Epithelial cell of esophagus (primary cell): Measurements from ENCODE around the gene ARHGEF6.

Experiments
- DNase-seq: peaks from one replicate; pipeline ENCODE4 v3.0.0; 2010; ENCODE audit warnings: low read depth
- H3K4me3 ChIP-seq: 2 replicates; pipeline ENCODE4 v1.5.1; 2011; ENCODE audit warnings: mild to moderate bottlenecking, low read length, control low read depth
- TF ChIP-seq, protein P1 (sequence below): IDR thresholded peaks from 2 replicates; pipeline ENCODE4 v1.5.1; 2011; ENCODE audit warnings: low read depth, mild to moderate bottlenecking, low read length, control low read depth, inconsistent platforms; ENCODE audit not compliant: insufficient read depth; ENCODE audit errors: missing control alignments

ARHGEF6 gene

DNA sequence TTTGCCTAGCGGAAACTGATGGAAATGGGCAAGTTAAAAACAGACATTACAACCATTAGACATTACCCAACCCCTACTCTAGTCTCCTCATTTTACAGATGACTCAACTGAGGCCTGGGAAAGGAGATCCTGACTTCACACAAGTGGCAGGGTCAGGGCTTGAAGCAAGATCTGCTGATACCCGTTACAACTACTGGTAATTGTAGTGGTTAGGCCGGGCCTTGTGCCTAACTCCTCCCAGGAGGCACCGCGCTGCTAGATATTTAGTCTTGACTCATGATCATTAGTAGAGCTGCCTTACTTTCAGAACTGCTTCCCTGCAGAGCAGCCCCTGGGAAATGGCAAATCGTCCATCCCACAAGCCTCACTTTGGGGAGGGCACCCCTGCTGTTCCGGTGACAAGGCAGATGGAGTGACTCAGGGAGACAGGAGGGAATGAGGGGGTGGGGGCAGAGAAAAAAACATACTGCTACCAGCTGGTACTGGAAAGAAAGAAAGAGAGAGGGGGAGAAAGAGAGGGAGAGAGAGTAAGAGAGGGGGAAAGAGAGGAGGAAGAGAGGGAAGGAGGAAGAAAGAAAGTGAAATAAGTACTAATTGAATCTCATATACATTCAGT, 12.2 kb downstream of the ARHGEF6 start:
- TF ChIP-seq, protein P1, sequence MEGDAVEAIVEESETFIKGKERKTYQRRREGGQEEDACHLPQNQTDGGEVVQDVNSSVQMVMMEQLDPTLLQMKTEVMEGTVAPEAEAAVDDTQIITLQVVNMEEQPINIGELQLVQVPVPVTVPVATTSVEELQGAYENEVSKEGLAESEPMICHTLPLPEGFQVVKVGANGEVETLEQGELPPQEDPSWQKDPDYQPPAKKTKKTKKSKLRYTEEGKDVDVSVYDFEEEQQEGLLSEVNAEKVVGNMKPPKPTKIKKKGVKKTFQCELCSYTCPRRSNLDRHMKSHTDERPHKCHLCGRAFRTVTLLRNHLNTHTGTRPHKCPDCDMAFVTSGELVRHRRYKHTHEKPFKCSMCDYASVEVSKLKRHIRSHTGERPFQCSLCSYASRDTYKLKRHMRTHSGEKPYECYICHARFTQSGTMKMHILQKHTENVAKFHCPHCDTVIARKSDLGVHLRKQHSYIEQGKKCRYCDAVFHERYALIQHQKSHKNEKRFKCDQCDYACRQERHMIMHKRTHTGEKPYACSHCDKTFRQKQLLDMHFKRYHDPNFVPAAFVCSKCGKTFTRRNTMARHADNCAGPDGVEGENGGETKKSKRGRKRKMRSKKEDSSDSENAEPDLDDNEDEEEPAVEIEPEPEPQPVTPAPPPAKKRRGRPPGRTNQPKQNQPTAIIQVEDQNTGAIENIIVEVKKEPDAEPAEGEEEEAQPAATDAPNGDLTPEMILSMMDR, result no peak
- H3K4me3 ChIP-seq, result no peak overlapping the region
- DNase-seq, result peak; percentile 57

DNA sequence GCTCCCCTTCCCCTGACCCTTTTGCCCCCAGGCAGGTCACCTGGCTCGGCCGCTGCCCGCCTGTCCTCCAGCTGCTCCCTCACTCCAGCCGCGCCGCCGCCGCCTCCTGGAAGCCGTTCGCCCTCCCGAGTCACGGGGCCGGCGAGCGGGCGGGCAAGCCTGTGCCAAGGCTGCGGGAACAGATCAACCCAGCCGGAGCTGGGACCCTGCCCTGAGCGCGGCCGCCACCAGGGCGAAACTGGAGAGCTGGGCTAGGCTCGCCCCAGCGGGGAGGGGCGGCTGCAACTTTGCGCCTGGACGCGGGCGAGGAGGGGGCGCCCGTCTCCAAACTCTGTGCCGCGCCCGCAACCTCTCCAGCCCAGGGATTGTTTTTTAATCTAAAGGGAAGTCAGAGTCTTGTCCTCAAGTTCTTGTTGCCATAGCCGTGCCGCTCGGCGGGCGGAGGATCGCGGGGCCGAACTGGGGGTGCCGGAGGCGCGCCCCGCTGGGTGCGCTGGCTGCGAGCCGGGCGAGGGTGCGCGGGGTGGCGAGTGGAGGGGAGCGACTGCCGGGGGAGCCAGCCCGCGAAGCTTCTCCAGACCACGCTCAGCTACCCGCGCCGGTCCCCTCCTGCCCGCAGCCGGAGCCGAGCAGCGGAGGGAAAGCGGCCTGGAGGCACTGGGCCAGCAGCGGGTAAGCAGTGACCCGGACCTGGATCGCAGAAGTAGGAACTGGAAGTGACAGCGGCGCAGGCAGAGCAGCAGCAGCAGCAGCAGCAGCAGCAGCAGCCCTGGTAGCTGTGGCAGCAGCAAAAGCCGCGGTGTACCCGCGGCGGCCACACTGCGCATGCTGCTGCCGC, 13.4 kb downstream of the ARHGEF6 start:
- peak; percentile 28 for DNase-seq
- TF ChIP-seq, protein P1, result no peak
- H3K4me3 ChIP-seq, result peak overlapping the region; percentile 37

DNA sequence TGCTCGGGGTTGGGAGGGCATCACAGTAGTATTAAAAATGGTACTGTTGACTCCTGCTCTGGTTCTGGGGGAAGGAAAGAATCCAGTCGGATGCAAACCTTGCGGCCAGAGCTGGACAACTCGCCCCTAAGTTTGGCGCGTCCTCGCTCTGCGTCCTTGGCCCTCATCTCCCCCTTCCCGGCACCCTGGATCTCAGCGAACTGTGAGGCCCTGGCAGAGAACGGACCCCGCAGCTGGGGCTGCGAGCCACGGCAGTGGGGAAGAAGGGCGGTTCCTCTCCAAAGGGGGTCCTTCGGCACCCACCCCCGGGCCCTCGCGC, 14.0 kb downstream of the ARHGEF6 start:
- H3K4me3 ChIP-seq, result peak overlapping the region; percentile 37
- TF ChIP-seq, protein P1, result no peak
- no peak for DNase-seq

DNA sequence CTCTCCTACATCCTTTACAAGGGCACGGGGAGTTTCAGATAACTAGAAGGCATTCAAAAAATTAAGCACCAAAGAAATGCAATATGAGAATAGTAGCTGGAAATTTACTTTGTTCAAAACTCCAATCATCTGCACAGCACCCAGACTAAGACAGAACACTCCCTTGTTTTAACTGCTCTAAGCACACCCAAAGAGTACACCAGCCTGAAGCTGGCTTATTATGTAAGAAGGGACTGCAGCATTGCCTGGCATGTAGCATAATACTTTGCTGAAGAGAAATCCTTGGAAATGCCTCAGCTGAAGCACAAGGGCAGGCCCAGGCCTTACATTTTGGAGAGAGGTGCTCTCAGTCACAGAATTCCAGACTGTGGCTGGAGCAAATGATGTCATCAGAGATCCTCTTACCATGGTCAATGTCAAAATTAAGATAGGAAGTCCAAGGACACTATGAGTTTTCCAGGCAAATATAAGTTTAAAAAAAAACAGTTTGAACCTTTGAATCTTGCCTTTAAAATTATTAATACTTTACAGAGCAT, 14.8 kb downstream of the ARHGEF6 start:
- H3K4me3 ChIP-seq, result no peak overlapping the region

DNA sequence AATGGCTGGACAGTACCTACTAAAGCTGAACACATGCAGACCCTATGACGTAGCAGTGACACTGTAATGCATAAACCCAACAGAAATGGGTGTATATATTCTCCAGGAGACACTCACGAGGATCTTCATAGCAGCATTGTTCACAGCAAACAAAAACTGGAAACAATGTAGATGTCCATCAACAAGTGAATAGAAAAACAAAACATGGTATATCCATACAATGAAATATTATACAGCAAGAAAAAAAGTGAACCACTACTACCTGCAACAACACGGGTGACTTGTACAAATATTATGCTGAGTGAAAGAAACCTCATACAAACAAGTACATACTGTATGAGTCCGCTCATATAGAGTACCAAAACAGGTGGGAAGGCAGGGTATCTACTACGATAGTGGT, 16.5 kb downstream of the ARHGEF6 start:
- DNase-seq, result no peak
- TF ChIP-seq, protein P1, result no peak
- H3K4me3 ChIP-seq, result no peak overlapping the region

More for the DNA sequence above, 14.8 kb downstream of the ARHGEF6 start:
- DNase-seq, result no peak
- TF ChIP-seq, protein P1, result no peak

DNA sequence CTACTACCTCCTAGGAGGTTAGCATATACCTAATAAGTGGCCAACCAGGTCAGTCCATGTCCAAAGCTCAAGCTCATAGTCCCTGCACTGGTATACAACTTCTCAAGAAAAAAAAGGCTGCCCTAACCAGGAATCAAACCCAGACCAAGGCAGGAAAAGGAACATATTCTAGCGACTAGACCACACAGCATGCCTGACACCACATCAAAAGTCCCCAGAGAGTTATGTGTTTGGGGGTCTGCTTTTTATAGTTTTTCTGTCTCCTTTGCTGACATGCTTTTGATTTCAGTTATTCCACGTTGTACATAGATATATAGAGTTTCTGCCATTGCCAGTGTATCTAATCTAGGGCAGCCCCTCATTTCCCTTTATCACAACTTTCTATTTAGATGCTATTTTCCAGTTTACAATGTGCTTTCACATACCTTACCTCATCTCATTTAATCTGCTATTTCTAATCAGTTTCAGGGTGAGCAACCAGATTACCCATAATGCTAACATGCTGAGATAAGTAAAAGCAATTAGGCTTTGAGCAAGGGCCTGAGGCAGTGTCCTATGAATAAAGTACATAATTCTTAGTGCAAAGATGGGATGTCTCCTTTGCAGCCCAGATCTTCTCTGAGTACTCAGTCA, 17.8 kb downstream of the ARHGEF6 start:
- TF ChIP-seq, protein P1, result no peak
- no peak overlapping the region for H3K4me3 ChIP-seq
- no peak for DNase-seq
